Central memory CD8-positive, alpha-beta T cell (primary cell): Measurements from ENCODE around the gene MACROD1.
"Not testable (repeated sequence)": the region's sequence is repeated elsewhere in the genome, so short reads cannot be mapped to it uniquely, and the experiment has no call there.

Experiments used
- ATAC-seq: fragments of 150-1000 bp; cut with Tn5 transposase; replicated peaks from 2 replicates; pipeline ENCODE4 v1.10.0; 2022; ENCODE audit warnings: mild to moderate bottlenecking, moderate FRiP score, moderate number of reproducible peaks; ENCODE audit not compliant: poor library complexity, severe bottlenecking; ENCODE audit errors: extremely low read depth
- DNase-seq, 2 donors: peaks; one replicate each; pipeline ENCODE4 v3.0.0; 2021; ENCODE audit warnings: low spot score in 2 of 2
- H3K27ac Mint-ChIP-seq: one replicate; pipeline ENCODE4 v1.8.0; 2022; ENCODE audit warnings: low read depth, mild to moderate bottlenecking, moderate library complexity, mixed read lengths
- H3K27me3 Mint-ChIP-seq: one replicate; pipeline ENCODE4 v1.8.0; 2022; ENCODE audit warnings: mixed read lengths
- H3K36me3 Mint-ChIP-seq: one replicate; pipeline ENCODE4 v1.8.0; 2022; ENCODE audit warnings: mild to moderate bottlenecking, moderate library complexity, mixed read lengths; ENCODE audit not compliant: insufficient read depth
- H3K4me1 Mint-ChIP-seq: one replicate; pipeline ENCODE4 v1.8.0; 2022; ENCODE audit warnings: mixed read lengths
- H3K4me3 Mint-ChIP-seq: one replicate; pipeline ENCODE4 v1.8.0; 2022; ENCODE audit warnings: mild to moderate bottlenecking, moderate library complexity, mixed read lengths
- H3K9me3 Mint-ChIP-seq: one replicate; pipeline ENCODE4 v1.8.0; 2022; ENCODE audit warnings: mixed read lengths

MACROD1 gene

GRCh38 chr11:64047373-64047772, 118.5 kb downstream of the MACROD1 start:
- DNase-seq, H3K27me3 Mint-ChIP-seq, H3K9me3 Mint-ChIP-seq, H3K4me1 Mint-ChIP-seq, H3K27ac Mint-ChIP-seq, H3K36me3 Mint-ChIP-seq, ATAC-seq, H3K4me3 Mint-ChIP-seq: not testable (repeated sequence)

GRCh38 chr11:64045700-64046099, 120.2 kb downstream of the MACROD1 start:
- H3K9me3 Mint-ChIP-seq, result no peaks in the 10 kb centered on the region
- peaks cover 1% of the 10 kb centered on the region for H3K27me3 Mint-ChIP-seq
- H3K4me3 Mint-ChIP-seq, result no peak overlapping the region
- no peaks in the 10 kb centered on the region for H3K36me3 Mint-ChIP-seq
- no peaks in the 10 kb centered on the region for H3K4me1 Mint-ChIP-seq
- ATAC-seq, result no peak
- no peak overlapping the region for H3K27ac Mint-ChIP-seq
- no peak for DNase-seq

- Mint-ChIP-seq H3K36me3 (no peaks in the 10 kb centered on the region), H3K27ac (no peak overlapping the region), H3K9me3 (no peaks in the 10 kb centered on the region), H3K4me1 (no peaks in the 10 kb centered on the region), H3K4me3 (no peak overlapping the region), H3K27me3 (peaks cover 10% of the 10 kb centered on the region)
- no peak for DNase-seq
- no peak for ATAC-seq
These were observed 121.1 kb downstream of the MACROD1 start for GRCh38 chr11:64044730-64045393.

- Mint-ChIP-seq H3K27me3 (peaks cover 13% of the 10 kb centered on the region), H3K4me1 (no peaks in the 10 kb centered on the region)
- ATAC-seq, result no peak
These were observed 122.4 kb downstream of the MACROD1 start for GRCh38 chr11:64043545-64043944.

GRCh38 chr11:64042301-64042700, 123.6 kb downstream of the MACROD1 start:
- DNase-seq (no peak), ATAC-seq (no peak)
- Mint-ChIP-seq H3K27ac (no peak overlapping the region), H3K36me3 (no peaks in the 10 kb centered on the region), H3K4me1 (no peaks in the 10 kb centered on the region), H3K9me3 (no peaks in the 10 kb centered on the region), H3K4me3 (no peak overlapping the region), H3K27me3 (peaks cover 15% of the 10 kb centered on the region)

More at GRCh38 chr11:64043545-64043944, 122.4 kb downstream of the MACROD1 start:
- no peak for DNase-seq
- H3K27ac Mint-ChIP-seq, result no peak overlapping the region
- H3K9me3 Mint-ChIP-seq, result no peaks in the 10 kb centered on the region
- no peaks in the 10 kb centered on the region for H3K36me3 Mint-ChIP-seq
- H3K4me3 Mint-ChIP-seq, result no peak overlapping the region

- Mint-ChIP-seq H3K36me3 (no peaks in the 10 kb centered on the region), H3K9me3 (no peaks in the 10 kb centered on the region), H3K4me1 (no peaks in the 10 kb centered on the region), H3K4me3 (no peak overlapping the region), H3K27me3 (peaks cover 20% of the 10 kb centered on the region), H3K27ac (no peak overlapping the region)
- ATAC-seq (no peak), DNase-seq (no peak)
These were observed 124.1 kb downstream of the MACROD1 start for GRCh38 chr11:64041846-64042245.

- Mint-ChIP-seq H3K36me3 (no peaks in the 10 kb centered on the region), H3K4me3 (no peak overlapping the region), H3K9me3 (no peaks in the 10 kb centered on the region), H3K4me1 (no peaks in the 10 kb centered on the region), H3K27ac (no peak overlapping the region), H3K27me3 (peaks cover 20% of the 10 kb centered on the region)
- ATAC-seq (no peak), DNase-seq (no peak)
These were observed 125.1 kb downstream of the MACROD1 start for GRCh38 chr11:64040684-64041322.

GRCh38 chr11:64039012-64039665, 126.8 kb downstream of the MACROD1 start:
- no peak for ATAC-seq
- no peak for DNase-seq
- no peaks in the 10 kb centered on the region for H3K4me1 Mint-ChIP-seq
- peaks cover 1% of the 10 kb centered on the region for H3K36me3 Mint-ChIP-seq
- no peak overlapping the region for H3K27ac Mint-ChIP-seq
- no peaks in the 10 kb centered on the region for H3K9me3 Mint-ChIP-seq
- peaks cover 34% of the 10 kb centered on the region for H3K27me3 Mint-ChIP-seq
- no peak overlapping the region for H3K4me3 Mint-ChIP-seq

- no peak overlapping the region for H3K4me3 Mint-ChIP-seq
- no peak overlapping the region for H3K27ac Mint-ChIP-seq
- no peaks in the 10 kb centered on the region for H3K4me1 Mint-ChIP-seq
- ATAC-seq (no peak), DNase-seq (no peak)
- H3K27me3 Mint-ChIP-seq, result peaks cover 40% of the 10 kb centered on the region
- H3K9me3 Mint-ChIP-seq, result no peaks in the 10 kb centered on the region
- peaks cover 1% of the 10 kb centered on the region for H3K36me3 Mint-ChIP-seq
These were observed 127.4 kb downstream of the MACROD1 start for GRCh38 chr11:64038500-64038899.

- H3K4me3 Mint-ChIP-seq, result no peak overlapping the region
- H3K27me3 Mint-ChIP-seq, result peaks cover 51% of the 10 kb centered on the region
- no peaks in the 10 kb centered on the region for H3K4me1 Mint-ChIP-seq
- H3K36me3 Mint-ChIP-seq, result peaks cover 1% of the 10 kb centered on the region
- DNase-seq (no peak), ATAC-seq (no peak)
- no peak overlapping the region for H3K27ac Mint-ChIP-seq
- H3K9me3 Mint-ChIP-seq, result no peaks in the 10 kb centered on the region
These were observed 128.8 kb downstream of the MACROD1 start for GRCh38 chr11:64037027-64037634.

GRCh38 chr11:64036087-64037026, 129.6 kb downstream of the MACROD1 start:
- Mint-ChIP-seq H3K9me3 (no peaks in the 10 kb centered on the region), H3K4me1 (no peaks in the 10 kb centered on the region), H3K36me3 (peaks cover 1% of the 10 kb centered on the region), H3K27me3 (peaks cover 51% of the 10 kb centered on the region), H3K27ac (no peak overlapping the region), H3K4me3 (no peak overlapping the region)
- DNase-seq (no peak), ATAC-seq (no peak)

GRCh38 chr11:64035576-64035975, 130.3 kb downstream of the MACROD1 start, which contains the start of gene FLRT1:
Gene FLRT1, plus strand, starts transcription at chr11:64035931. Its CDS starts 80,337 bp downstream, at chr11:64116268.
- H3K4me3 Mint-ChIP-seq, result peak within 1 kb of the TSS; percentile 64
- no peak for DNase-seq
- no peak for ATAC-seq
- no peaks in the 10 kb centered on the region for H3K4me1 Mint-ChIP-seq
- H3K27me3 Mint-ChIP-seq, result peaks cover 52% of the 10 kb centered on the region
- H3K9me3 Mint-ChIP-seq, result no peaks in the 10 kb centered on the region
- no peak within 1 kb of the TSS for H3K27ac Mint-ChIP-seq
- H3K36me3 Mint-ChIP-seq, result peaks cover 1% of the 10 kb centered on the region
